ENCODE measurements around the gene ERMARD.

Gene ERMARD

GRCh38 chr6:169780571-169781091, 29.2 kb downstream of the ERMARD start:
- DNase-seq (ENCODE audit: low read depth, low spot score) = no peak
- no peak overlapping the region for H3K27ac ChIP-seq

GRCh38 chr6:169782966-169783365, 31.5 kb downstream of the ERMARD start:
- no peak overlapping the region for H3K27ac ChIP-seq
- no peak for DNase-seq (ENCODE audit: low read depth, low spot score)

- no peak for DNase-seq (ENCODE audit: low read depth, low spot score)
- H3K27ac ChIP-seq = no peak overlapping the region
Observed at GRCh38 chr6:169783401-169783800, 32.0 kb downstream of the ERMARD start.

DNA sequence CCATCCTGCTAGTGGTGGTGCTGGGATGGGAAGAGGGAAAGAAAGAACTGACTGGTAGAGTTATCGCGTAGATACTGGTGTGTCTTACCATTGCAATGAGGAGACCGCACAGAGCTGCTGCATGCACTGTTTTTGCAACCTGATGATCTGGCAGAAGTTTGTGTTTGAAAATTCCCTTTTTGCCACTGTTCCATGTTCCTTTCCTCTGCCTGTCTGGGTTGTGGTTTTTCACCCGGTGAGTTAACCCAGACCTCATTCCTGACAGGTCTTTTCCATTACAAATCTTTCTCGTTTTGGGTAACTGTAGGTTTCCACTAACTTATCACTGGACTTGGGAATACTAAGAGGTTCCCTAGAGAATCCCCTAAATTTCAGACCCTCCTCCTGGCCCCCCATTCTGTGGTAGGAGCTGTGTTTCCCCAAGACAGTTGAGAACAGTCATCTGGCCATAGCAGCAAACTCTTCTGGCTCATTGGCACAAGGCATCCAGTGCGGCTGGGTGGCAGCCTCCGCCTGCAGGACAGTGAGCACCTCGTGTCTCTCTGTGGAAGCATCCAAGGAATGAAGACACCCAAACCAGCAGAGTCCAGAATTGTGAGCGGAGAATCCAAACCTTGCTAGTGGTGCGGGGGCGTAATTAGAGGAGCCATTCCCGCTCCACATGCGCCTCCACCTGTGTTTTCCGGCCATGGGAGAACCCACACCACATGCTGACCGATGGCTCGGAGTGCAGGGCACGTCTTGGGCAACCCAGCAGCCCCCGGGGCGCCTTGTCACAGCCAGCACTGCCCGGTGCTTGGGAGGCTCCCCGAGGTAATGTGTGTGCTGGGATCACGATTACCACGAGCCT, 32.8 kb downstream of the ERMARD start:
- no peak for DNase-seq (ENCODE audit: low read depth, low spot score)
- H3K27ac ChIP-seq = no peak overlapping the region

GRCh38 chr6:169784821-169785340, 33.5 kb downstream of the ERMARD start:
- DNase-seq (ENCODE audit: low read depth, low spot score) = no peak

DNA sequence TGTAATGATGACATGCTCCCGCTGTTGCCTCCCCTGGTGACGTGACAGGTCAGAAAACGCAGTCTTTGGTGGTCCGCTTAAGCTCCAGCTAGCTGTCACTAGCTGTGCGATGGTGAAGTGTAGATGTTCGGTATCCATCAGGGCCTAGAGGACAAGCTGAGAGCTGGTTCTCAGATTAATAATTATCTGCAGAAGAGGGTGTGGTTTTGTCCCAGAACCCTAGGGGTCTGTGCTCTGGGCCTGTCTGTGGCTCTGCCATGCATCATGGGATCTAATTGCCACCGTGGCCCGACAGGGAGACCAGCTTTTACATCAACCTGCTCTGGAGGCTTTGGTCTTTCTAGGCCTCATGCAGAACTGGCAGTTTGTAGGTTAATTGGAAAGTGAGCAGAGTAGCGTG, 34.1 kb downstream of the ERMARD start:
- no peak for DNase-seq (ENCODE audit: low read depth, low spot score)
- no peak overlapping the region for H3K27ac ChIP-seq

More at GRCh38 chr6:169784821-169785340, 33.5 kb downstream of the ERMARD start:
- H3K27ac ChIP-seq = no peak overlapping the region

DNA sequence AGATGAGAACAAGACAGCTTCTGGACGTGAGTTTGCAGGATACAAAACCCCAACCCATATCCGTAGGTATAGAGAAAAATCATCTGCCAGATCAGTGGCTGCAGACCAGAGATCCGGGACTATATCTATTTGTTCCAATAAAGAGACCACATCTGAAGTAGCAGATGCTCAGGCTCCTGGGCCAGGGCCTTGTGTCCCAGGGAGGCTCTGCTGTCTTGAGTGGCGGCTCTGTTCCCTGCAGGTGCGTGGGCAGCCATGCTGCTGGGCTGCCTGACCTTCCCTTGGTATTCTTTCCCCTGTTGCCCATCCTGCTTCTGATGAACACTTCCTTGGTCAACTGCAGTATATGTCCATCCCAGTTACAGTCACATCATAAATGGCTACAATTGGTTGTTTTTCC, 34.9 kb downstream of the ERMARD start:
- H3K27ac ChIP-seq = no peak overlapping the region
- DNase-seq (ENCODE audit: low read depth, low spot score) = no peak

GRCh38 chr6:169787797-169788196, 36.4 kb downstream of the ERMARD start:
- DNase-seq (ENCODE audit: low read depth, low spot score) = no peak
- no peak overlapping the region for H3K27ac ChIP-seq

DNA sequence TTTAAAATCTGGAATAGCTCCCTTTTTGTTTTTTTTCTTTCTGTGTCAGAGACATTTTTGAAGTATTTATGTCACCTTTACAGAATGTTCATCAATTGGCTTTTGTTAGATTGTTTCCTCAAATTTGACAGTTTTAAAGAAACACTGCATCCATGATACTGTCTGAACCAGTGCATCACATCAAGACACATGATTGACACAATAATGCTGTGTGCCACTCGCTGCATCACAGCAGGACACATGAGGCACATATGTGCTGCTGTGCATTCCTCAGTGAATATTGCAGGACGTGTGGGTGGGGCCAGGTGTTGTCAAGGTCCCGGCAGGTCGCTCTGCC, 37.4 kb downstream of the ERMARD start:
- no peak overlapping the region for H3K27ac ChIP-seq
- DNase-seq (ENCODE audit: low read depth, low spot score) = no peak

DNA sequence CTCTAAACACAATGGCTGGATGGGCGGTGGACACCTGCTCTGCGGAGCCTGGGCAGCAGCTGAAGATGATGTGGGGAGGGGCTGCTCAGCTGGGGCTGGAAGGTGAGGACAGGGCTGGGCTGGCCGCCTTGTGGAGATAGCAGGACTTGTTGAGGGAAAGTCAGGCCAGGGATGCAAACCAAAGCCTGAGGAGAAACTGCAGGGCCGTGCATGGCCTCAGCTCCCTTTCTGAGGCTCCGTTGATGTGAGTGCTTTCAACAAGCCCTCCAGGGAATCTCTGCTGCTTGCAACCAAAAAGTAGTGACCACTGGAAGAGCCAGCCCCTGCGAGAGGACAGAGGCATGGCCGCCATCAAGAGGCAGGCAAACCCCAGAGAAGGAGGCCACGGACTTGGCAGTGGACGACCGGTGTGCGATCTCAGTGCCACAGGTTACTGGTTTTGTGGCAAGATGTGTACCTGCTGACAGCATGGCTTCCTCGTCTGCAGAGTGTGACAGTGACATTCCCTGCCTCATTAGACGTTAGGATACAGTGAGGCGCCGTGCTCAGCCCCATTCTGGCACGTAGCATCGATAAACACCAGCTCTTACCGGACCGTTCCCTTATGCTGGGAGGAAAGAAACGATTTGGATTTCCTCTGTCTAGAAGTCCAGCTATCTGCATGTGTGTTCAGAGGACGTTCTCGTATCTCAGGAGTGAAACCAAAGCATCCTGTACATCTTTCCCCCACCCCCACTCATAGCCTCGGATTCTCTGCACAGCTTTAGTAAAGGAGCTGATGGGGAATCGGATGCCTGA, 37.9 kb downstream of the ERMARD start:
- no peak overlapping the region for H3K27ac ChIP-seq
- DNase-seq (ENCODE audit: low read depth, low spot score) = no peak

GRCh38 chr6:169789944-169790927, 38.8 kb downstream of the ERMARD start:
- peak overlapping the region; percentile 16 for H3K27ac ChIP-seq
- DNase-seq (ENCODE audit: low read depth, low spot score) = no peak

GRCh38 chr6:169791721-169792131, 40.3 kb downstream of the ERMARD start:
- DNase-seq (ENCODE audit: low read depth, low spot score) = no peak
- no peak overlapping the region for H3K27ac ChIP-seq

GRCh38 chr6:169792306-169793015, 41.0 kb downstream of the ERMARD start:
- DNase-seq (ENCODE audit: low read depth, low spot score) = no peak
- H3K27ac ChIP-seq = no peak overlapping the region

GRCh38 chr6:169793408-169793807, 42.0 kb downstream of the ERMARD start:
- DNase-seq (ENCODE audit: low read depth, low spot score) = no peak
- H3K27ac ChIP-seq = no peak overlapping the region

GRCh38 chr6:169794317-169795055, 43.1 kb downstream of the ERMARD start:
- no peak for DNase-seq (ENCODE audit: low read depth, low spot score)
- no peak overlapping the region for H3K27ac ChIP-seq

GRCh38 chr6:169795196-169795595, 43.8 kb downstream of the ERMARD start:
- no peak overlapping the region for H3K27ac ChIP-seq
- no peak for DNase-seq (ENCODE audit: low read depth, low spot score)

- H3K27ac ChIP-seq = no peak overlapping the region
- no peak for DNase-seq (ENCODE audit: low read depth, low spot score)
Observed at GRCh38 chr6:169798764-169799473, 47.5 kb downstream of the ERMARD start.

- no peak overlapping the region for H3K27ac ChIP-seq
- no peak for DNase-seq (ENCODE audit: low read depth, low spot score)
Observed at GRCh38 chr6:169799474-169799926, 48.1 kb downstream of the ERMARD start.

Data from epithelial cell of prostate (primary cell).